Measurements from ENCODE around the gene GZF1.
"Not testable (repeated sequence)": the region's sequence is repeated elsewhere in the genome, so short reads cannot be mapped to it uniquely, and the experiment has no call there.

GZF1 gene

DNA sequence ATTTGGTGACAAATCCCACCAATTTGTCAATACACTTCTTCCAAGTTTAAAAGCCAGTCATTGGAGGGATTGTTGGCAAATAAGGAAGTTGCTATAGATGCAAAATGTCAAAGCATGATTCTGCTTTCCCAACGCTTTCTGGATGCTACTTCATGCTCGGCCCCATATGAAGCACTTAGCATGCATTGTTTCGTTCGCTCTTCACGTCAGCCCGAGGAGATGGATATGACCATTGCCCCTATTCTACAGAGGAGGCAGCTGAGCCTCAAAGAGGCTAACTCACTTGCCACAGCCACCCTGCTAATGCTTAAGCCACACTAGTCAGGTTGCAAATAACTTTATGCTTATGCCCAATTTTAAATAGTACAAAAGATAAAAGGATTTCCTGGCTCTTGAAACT is 14.2 kb upstream of the GZF1 start:
- Histone ChIP-seq H3K4me1 (ENCODE audit: control insufficient read depth, low read depth, low read length) (no peaks in the 10 kb centered on the region), H3K79me1 (ENCODE audit: low read length) (peaks cover 9% of the 10 kb centered on the region), H4K5ac (ENCODE audit: low read length) (no peak overlapping the region), H3K18ac (ENCODE audit: low read length) (no peak overlapping the region), H3K4ac (ENCODE audit: low read depth, low read length) (no peak overlapping the region), H4K8ac (ENCODE audit: low read depth, low read length) (no peak overlapping the region), H2BK15ac (replicated peaks; ENCODE audit: low read depth) (no peak overlapping the region), H3K4me3 (ENCODE audit: low read length) (no peak overlapping the region), H3K36me3 (ENCODE audit: control insufficient read depth, insufficient read depth, low read length) (no peaks in the 10 kb centered on the region), H3K27me3 (ENCODE audit: insufficient read depth, low read length, poor library complexity) (no peaks in the 10 kb centered on the region), H2BK120ac (ENCODE audit: low read depth, low read length) (no peak overlapping the region), H2BK5ac (ENCODE audit: low read length) (no peak overlapping the region), H3K23ac (ENCODE audit: low read length) (no peak overlapping the region), H2AK5ac (ENCODE audit: low read length) (no peak overlapping the region), H3K4me2 (ENCODE audit: low read length) (no peak overlapping the region), H3K79me2 (ENCODE audit: control insufficient read depth, insufficient read depth, low read length) (peaks cover 18% of the 10 kb centered on the region), H3K27ac (ENCODE audit: low read depth, low read length) (no peak overlapping the region), H3K56ac (ENCODE audit: low read length) (no peak overlapping the region), H3K9ac (ENCODE audit: low read length) (no peak overlapping the region)
- WGBS (ENCODE audit: extremely low coverage, insufficient coverage, low lambda C conversion rate), result no CpG with 5 or more reads among the region's 6 CpGs
- no peak for DNase-seq

DNA sequence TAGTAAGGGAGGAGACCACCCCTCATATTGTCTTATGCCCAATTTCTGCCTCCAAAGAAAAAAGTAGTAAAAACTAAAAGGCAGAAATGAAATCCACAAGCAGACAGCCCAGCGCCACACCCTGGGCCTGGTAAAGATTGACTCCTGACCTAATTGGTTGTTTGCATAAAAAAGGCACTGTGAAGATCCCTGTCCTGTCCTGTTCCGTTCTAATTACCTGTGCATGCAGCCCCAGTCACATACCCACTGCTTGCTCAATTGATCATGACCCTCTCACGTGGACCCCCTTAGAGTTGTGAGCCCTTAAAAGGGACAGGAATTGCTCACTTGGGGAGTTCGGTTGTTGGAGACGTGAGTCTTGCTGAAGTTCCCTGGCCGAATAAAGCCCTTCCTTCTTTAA is 13.5 kb upstream of the GZF1 start:
- H2BK15ac ChIP-seq (replicated peaks; ENCODE audit: low read depth); H3K4ac ChIP-seq (ENCODE audit: low read depth, low read length); H4K5ac ChIP-seq (ENCODE audit: low read length); H4K8ac ChIP-seq (ENCODE audit: low read depth, low read length); DNase-seq; H3K27me3 ChIP-seq (ENCODE audit: insufficient read depth, low read length, poor library complexity); H3K36me3 ChIP-seq (ENCODE audit: control insufficient read depth, insufficient read depth, low read length); H3K18ac ChIP-seq (ENCODE audit: low read length); H3K4me1 ChIP-seq (ENCODE audit: control insufficient read depth, low read depth, low read length); H3K27ac ChIP-seq (ENCODE audit: low read depth, low read length); H3K4me3 ChIP-seq (ENCODE audit: low read length); H2BK5ac ChIP-seq (ENCODE audit: low read length); H2BK120ac ChIP-seq (ENCODE audit: low read depth, low read length); H3K56ac ChIP-seq (ENCODE audit: low read length); H2AK5ac ChIP-seq (ENCODE audit: low read length); H3K4me2 ChIP-seq (ENCODE audit: low read length); H3K23ac ChIP-seq (ENCODE audit: low read length); H3K9ac ChIP-seq (ENCODE audit: low read length): not testable (repeated sequence)
- WGBS (ENCODE audit: extremely low coverage, insufficient coverage, low lambda C conversion rate), result no CpG with 5 or more reads among the region's 6 CpGs
- peaks cover 12% of the 10 kb centered on the region for H3K79me1 ChIP-seq (ENCODE audit: low read length)
- H3K79me2 ChIP-seq (ENCODE audit: control insufficient read depth, insufficient read depth, low read length), result peaks cover 22% of the 10 kb centered on the region

DNA sequence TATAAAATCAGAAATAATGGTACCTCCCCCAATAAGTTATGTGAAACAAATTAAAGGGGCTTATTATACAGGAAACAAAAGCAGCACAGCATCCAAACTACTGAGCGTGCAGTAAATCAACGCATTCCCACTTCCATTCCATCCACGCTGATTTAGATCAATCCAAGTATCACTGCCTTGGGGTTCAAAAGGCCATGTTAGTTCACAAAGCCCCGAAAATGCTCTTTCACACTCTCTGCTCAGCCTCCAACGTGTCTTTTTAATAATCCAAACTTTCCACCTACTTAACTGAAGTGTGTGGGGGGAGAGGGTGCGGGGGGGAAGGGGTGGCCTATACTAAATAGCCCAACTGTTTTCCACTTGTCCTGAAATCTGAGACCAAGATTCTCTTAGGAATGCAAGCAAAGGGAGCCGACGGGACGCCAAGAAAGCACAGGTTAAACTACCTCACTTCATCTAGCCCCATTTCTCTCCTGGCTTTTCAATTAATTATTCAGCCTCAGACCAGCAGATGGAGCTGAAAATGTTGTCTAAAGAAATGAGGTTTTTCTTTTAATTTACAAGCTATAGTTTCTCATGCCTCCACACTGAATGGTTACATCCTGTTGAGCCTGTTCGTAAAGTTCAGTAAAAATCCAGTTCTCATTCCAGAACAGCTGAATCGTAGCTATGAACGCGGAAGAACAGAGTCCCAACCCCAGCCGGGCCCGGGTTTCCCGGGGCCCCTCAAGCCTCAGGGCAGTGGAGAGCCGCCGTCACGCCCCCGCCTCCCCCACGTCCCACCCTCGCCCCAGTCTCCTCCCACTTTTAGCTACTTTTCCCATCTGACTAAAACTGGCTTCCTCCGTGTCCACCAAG is 12.4 kb upstream of the GZF1 start:
- Histone ChIP-seq H3K18ac (ENCODE audit: low read length) (peak overlapping the region; percentile 5), H3K4me2 (ENCODE audit: low read length) (peak overlapping the region; percentile 85), H3K36me3 (ENCODE audit: control insufficient read depth, insufficient read depth, low read length) (no peaks in the 10 kb centered on the region), H3K4ac (ENCODE audit: low read depth, low read length) (peak overlapping the region; percentile 28), H2BK120ac (ENCODE audit: low read depth, low read length) (no peak overlapping the region), H4K5ac (ENCODE audit: low read length) (no peak overlapping the region), H3K56ac (ENCODE audit: low read length) (peak overlapping the region; percentile 98), H3K79me2 (ENCODE audit: control insufficient read depth, insufficient read depth, low read length) (peaks cover 26% of the 10 kb centered on the region), H3K4me3 (ENCODE audit: low read length) (peak overlapping the region; percentile 85), H3K23ac (ENCODE audit: low read length) (no peak overlapping the region), H3K79me1 (ENCODE audit: low read length) (peaks cover 16% of the 10 kb centered on the region), H3K4me1 (ENCODE audit: control insufficient read depth, low read depth, low read length) (no peaks in the 10 kb centered on the region), H2BK5ac (ENCODE audit: low read length) (peak overlapping the region; percentile 57), H2BK15ac (replicated peaks; ENCODE audit: low read depth) (no peak overlapping the region), H3K27me3 (ENCODE audit: insufficient read depth, low read length, poor library complexity) (no peaks in the 10 kb centered on the region), H4K8ac (ENCODE audit: low read depth, low read length) (no peak overlapping the region), H2AK5ac (ENCODE audit: low read length) (no peak overlapping the region), H3K9ac (ENCODE audit: low read length) (peak overlapping the region; percentile 94), H3K27ac (ENCODE audit: low read depth, low read length) (peak overlapping the region; percentile 65)
- peak; percentile 70 for DNase-seq
- WGBS (ENCODE audit: extremely low coverage, insufficient coverage, low lambda C conversion rate), result no CpG with 5 or more reads among the region's 23 CpGs

DNA sequence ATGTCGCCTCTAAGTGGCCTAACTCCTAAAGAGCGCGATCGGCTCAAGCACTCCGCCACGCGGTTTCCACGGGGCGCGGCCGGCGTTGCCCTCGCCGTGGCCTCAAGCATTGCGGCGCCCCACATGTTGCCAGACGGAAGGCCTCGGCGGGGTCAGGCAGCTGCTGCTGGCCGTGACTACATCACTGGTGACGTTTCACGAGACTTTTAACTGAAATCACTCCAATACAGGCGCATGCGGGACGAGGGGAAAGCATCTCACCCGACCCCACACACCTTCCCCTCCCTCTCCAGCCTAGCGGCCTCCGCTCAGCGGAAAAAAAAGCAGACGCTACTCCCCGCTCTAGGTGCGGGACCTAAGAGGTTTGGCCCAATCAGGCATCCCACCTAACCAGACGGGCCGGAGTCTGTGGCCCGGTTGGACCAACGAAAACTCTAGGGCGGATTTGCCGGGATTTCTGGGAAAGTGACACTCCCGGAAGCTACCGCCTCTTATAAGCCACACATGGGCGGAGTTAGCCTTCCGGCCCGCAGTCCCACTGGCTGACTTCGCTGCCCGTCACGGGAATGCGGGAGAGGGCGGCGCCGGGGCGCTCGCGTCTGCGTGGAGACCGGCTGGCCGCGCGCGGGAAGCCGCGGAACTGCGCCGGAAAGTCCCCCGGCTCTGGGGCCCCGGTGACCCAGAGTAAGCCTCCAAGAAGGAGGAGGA is 11.6 kb upstream of the GZF1 start, which contains the start of gene NXT1:
Gene NXT1, plus strand, starts transcription at position 596 of the 708 bp plus-strand sequence. CDS start 3,251 bp downstream, outside the sequence.
- Histone ChIP-seq H2AK5ac (ENCODE audit: low read length) (no peak within 1 kb of the TSS), H3K27me3 (ENCODE audit: insufficient read depth, low read length, poor library complexity) (no peaks in the 10 kb centered on the region), H2BK5ac (ENCODE audit: low read length) (peak within 1 kb of the TSS; percentile 57), H3K4me1 (ENCODE audit: control insufficient read depth, low read depth, low read length) (no peaks in the 10 kb centered on the region), H3K56ac (ENCODE audit: low read length) (peak within 1 kb of the TSS; percentile 98), H3K79me2 (ENCODE audit: control insufficient read depth, insufficient read depth, low read length) (peaks cover 26% of the 10 kb centered on the region), H3K4me3 (ENCODE audit: low read length) (peak within 1 kb of the TSS; percentile 97), H4K5ac (ENCODE audit: low read length) (no peak within 1 kb of the TSS), H3K18ac (ENCODE audit: low read length) (peak within 1 kb of the TSS; percentile 62), H2BK15ac (replicated peaks; ENCODE audit: low read depth) (no peak within 1 kb of the TSS), H3K36me3 (ENCODE audit: control insufficient read depth, insufficient read depth, low read length) (no peaks in the 10 kb centered on the region), H3K79me1 (ENCODE audit: low read length) (peaks cover 18% of the 10 kb centered on the region), H2BK120ac (ENCODE audit: low read depth, low read length) (no peak within 1 kb of the TSS), H3K4me2 (ENCODE audit: low read length) (peak within 1 kb of the TSS; percentile 88), H4K8ac (ENCODE audit: low read depth, low read length) (no peak within 1 kb of the TSS), H3K4ac (ENCODE audit: low read depth, low read length) (peak within 1 kb of the TSS; percentile 48), H3K27ac (ENCODE audit: low read depth, low read length) (peak within 1 kb of the TSS; percentile 65), H3K9ac (ENCODE audit: low read length) (peak within 1 kb of the TSS; percentile 94), H3K23ac (ENCODE audit: low read length) (peak within 1 kb of the TSS; percentile 74)
- no CpG with 5 or more reads among the region's 65 CpGs for WGBS (ENCODE audit: extremely low coverage, insufficient coverage, low lambda C conversion rate)
- DNase-seq, result peak; percentile 100

DNA sequence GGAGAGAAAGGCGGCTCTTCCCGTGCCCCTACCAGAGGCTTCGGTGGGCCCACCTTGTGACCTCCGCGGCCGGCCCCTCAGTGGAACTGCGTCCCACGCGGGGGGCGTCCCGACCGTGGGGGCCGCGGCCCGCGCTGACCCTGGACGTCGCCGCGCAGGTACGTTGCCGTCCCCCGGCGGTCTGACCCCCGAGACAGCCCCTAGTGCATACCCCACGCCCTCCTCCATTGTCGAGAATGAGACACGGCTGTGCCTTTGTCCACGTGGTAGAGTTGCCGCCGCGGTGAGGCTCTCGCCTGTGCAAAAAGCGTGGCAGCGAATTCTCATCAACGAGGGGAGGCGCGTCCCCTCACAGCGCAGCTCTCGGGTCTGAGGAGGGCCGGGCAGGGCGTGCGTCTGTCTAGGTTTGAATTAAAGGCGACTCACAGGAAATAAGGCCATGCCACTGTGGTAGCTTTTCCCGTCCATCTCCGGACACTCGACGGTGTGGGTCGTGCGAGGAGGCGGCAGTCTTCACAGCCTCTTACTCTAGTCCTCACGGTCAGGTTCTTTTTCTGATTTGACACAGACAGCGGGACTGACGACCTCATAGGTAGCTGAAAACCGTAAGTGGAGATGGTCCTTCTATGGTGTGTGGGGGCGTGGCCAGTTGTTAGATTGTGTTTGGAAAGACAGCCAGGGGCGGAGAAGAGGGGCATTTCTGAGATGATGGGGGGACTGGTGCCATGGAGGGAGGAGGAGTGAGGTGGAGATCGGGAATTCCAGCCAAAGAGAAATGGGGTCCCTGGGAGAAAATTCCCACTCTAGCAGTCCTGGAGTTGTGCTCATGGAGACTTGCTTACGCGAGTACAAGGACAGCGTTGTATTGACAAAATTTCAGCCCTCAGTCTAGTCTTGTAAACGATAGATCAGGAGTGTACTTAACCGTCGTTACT is 10.8 kb upstream of the GZF1 start:
- Histone ChIP-seq H3K36me3 (ENCODE audit: control insufficient read depth, insufficient read depth, low read length) (no peaks in the 10 kb centered on the region), H3K79me1 (ENCODE audit: low read length) (peaks cover 18% of the 10 kb centered on the region), H3K4ac (ENCODE audit: low read depth, low read length) (peak overlapping the region; percentile 48), H3K23ac (ENCODE audit: low read length) (peak overlapping the region; percentile 57), H3K27me3 (ENCODE audit: insufficient read depth, low read length, poor library complexity) (no peaks in the 10 kb centered on the region), H2BK120ac (ENCODE audit: low read depth, low read length) (no peak overlapping the region), H2AK5ac (ENCODE audit: low read length) (no peak overlapping the region), H3K9ac (ENCODE audit: low read length) (peak overlapping the region; percentile 93), H3K4me1 (ENCODE audit: control insufficient read depth, low read depth, low read length) (peaks cover 2% of the 10 kb centered on the region), H3K27ac (ENCODE audit: low read depth, low read length) (peak overlapping the region; percentile 47), H3K79me2 (ENCODE audit: control insufficient read depth, insufficient read depth, low read length) (peaks cover 26% of the 10 kb centered on the region), H3K18ac (ENCODE audit: low read length) (peak overlapping the region; percentile 62), H2BK5ac (ENCODE audit: low read length) (peak overlapping the region; percentile 40), H2BK15ac (replicated peaks; ENCODE audit: low read depth) (no peak overlapping the region), H4K8ac (ENCODE audit: low read depth, low read length) (no peak overlapping the region), H3K56ac (ENCODE audit: low read length) (peak overlapping the region; percentile 98), H3K4me3 (ENCODE audit: low read length) (peak overlapping the region; percentile 97), H3K4me2 (ENCODE audit: low read length) (peak overlapping the region; percentile 88), H4K5ac (ENCODE audit: low read length) (no peak overlapping the region)
- peak; percentile 81 for DNase-seq
- WGBS (ENCODE audit: extremely low coverage, insufficient coverage, low lambda C conversion rate), result no CpG with 5 or more reads among the region's 64 CpGs

Measured in mesendoderm (in vitro differentiated cells).